GM23338 (cell line): ENCODE measurements around the gene LIX1. TPM values are rescaled to one million over a fixed set of nuclear protein-coding genes. Genes with fewer than 3 reads are reported as not detected.

ENCODE experiments used
- ATAC-seq: fragments of 200-7000 bp; cut with Tn5 transposase; 3 replicates; pipeline ENCODE4 v1.9.1; 2020
- DNase-seq: peaks from one replicate; pipeline ENCODE4 v3.0.0-alpha.2; 2015; ENCODE audit warnings: low spot score
- H2AFZ ChIP-seq: fragments of 200-600 bp; sonication (generic); 2 replicates; pipeline ENCODE4 v1.8.0; 2016; ENCODE audit warnings: antibody characterized with exemption, mild to moderate bottlenecking, moderate library complexity
- H3F3A ChIP-seq: fragments of 200-600 bp; sonication (generic); replicated peaks from 2 replicates; pipeline ENCODE4 v1.8.0; 2017; ENCODE audit warnings: antibody characterized with exemption, mixed run types, low read depth
- H3K27ac ChIP-seq: fragments of 200-600 bp; sonication (generic); 2 replicates; pipeline ENCODE4 v1.6.1; 2016; ENCODE audit warnings: low read depth
- H3K27me3 ChIP-seq: fragments of 200-600 bp; sonication (generic); 2 replicates; pipeline ENCODE4 v1.8.0; 2016; ENCODE audit warnings: mild to moderate bottlenecking, mixed run types, moderate library complexity; ENCODE audit not compliant: insufficient read depth
- H3K36me3 ChIP-seq: fragments of 200-600 bp; sonication (generic); 2 replicates; pipeline ENCODE4 v1.8.0; 2016; ENCODE audit warnings: mild to moderate bottlenecking; ENCODE audit not compliant: insufficient read depth
- H3K4me1 ChIP-seq: fragments of 200-600 bp; sonication (generic); 2 replicates; pipeline ENCODE4 v1.8.0; 2016; ENCODE audit warnings: mild to moderate bottlenecking, moderate library complexity; ENCODE audit not compliant: insufficient read depth
- H3K4me2 ChIP-seq: fragments of 200-600 bp; sonication (generic); 2 replicates; pipeline ENCODE4 v1.7.1; 2017; ENCODE audit warnings: mixed run types
- H3K4me3 ChIP-seq: fragments of 200-600 bp; sonication (generic); 2 replicates; pipeline ENCODE4 v1.6.1; 2016; ENCODE audit warnings: mixed run types
- H3K79me2 ChIP-seq: fragments of 200-600 bp; sonication (generic); replicated peaks from 2 replicates; pipeline ENCODE4 v1.8.0; 2017; ENCODE audit warnings: mild to moderate bottlenecking; ENCODE audit not compliant: insufficient read depth
- H3K9me2 ChIP-seq: fragments of 200-600 bp; sonication (generic); 2 replicates; pipeline ENCODE4 v1.8.0; 2017; ENCODE audit not compliant: insufficient read depth
- H4K20me1 ChIP-seq: fragments of 200-600 bp; sonication (generic); replicated peaks from 2 replicates; pipeline ENCODE4 v1.8.0; 2017; ENCODE audit warnings: mild to moderate bottlenecking; ENCODE audit not compliant: insufficient read depth
- H3K27ac Mint-ChIP-seq: 2 replicates; pipeline ENCODE4 v1.8.0; 2020; ENCODE audit warnings: inconsistent platforms, mild to moderate bottlenecking, moderate library complexity, mixed read lengths
- H3K27me3 Mint-ChIP-seq: 3 replicates; pipeline ENCODE4 v1.8.0; 2022; ENCODE audit warnings: low read depth, mild to moderate bottlenecking, moderate library complexity, mixed read lengths, inconsistent platforms; ENCODE audit not compliant: insufficient read depth, poor library complexity
- H3K36me3 Mint-ChIP-seq: 3 replicates; pipeline ENCODE4 v1.8.0; 2021; ENCODE audit warnings: low read depth, mild to moderate bottlenecking, inconsistent platforms, moderate library complexity, mixed read lengths
- H3K4me1 Mint-ChIP-seq: 3 replicates; pipeline ENCODE4 v1.8.0; 2020; ENCODE audit warnings: mild to moderate bottlenecking, inconsistent platforms, mixed read lengths
- H3K4me3 Mint-ChIP-seq: 3 replicates; pipeline ENCODE4 v1.8.0; 2021; ENCODE audit warnings: moderate library complexity, mild to moderate bottlenecking, inconsistent platforms, mixed read lengths
- H3K9me3 Mint-ChIP-seq: 3 replicates; pipeline ENCODE4 v1.8.0; 2020; ENCODE audit warnings: moderate library complexity, mild to moderate bottlenecking, inconsistent platforms, mixed read lengths
- CREB1 ChIP-seq: fragments of 250-450 bp; sonication (Bioruptor Pico); IDR thresholded peaks from 2 replicates; pipeline ENCODE4 v1.5.0; 2020; ENCODE audit warnings: low read depth, mild to moderate bottlenecking, moderate library complexity
- EZH2 ChIP-seq: fragments of 200-600 bp; sonication (generic); IDR thresholded peaks from one replicate; pipeline ENCODE4 v1.8.0; 2017; ENCODE audit warnings: antibody characterized with exemption, mild to moderate bottlenecking, low read depth; ENCODE audit not compliant: unreplicated experiment
- JUNB ChIP-seq: IDR thresholded peaks from one replicate; pipeline ENCODE4 v1.6.1; 2016; ENCODE audit warnings: antibody characterized with exemption; ENCODE audit not compliant: unreplicated experiment
- NANOG ChIP-seq: IDR thresholded peaks from 2 replicates; pipeline ENCODE4 v1.6.1; 2016; ENCODE audit warnings: antibody characterized with exemption, borderline replicate concordance
- POLR2AphosphoS5 ChIP-seq: IDR thresholded peaks from 2 replicates; pipeline ENCODE4 v1.6.1; 2016; ENCODE audit warnings: antibody characterized with exemption, low read depth
- ZNF114 ChIP-seq: fragments of 250-450 bp; sonication (Bioruptor Pico); IDR thresholded peaks from 2 replicates; pipeline ENCODE4 v1.5.0; 2020; ENCODE audit warnings: mild to moderate bottlenecking, moderate library complexity
- ZNF331 ChIP-seq: fragments of 250-450 bp; sonication (Bioruptor Pico); IDR thresholded peaks from 2 replicates; pipeline ENCODE4 v1.5.0; 2020; ENCODE audit warnings: low read depth, mild to moderate bottlenecking, moderate library complexity
- polyA plus RNA-seq: library from polyadenylated mRNA; unstranded; fragments of >200 nt; fragmentation: Nextera tagmentation; extraction: Ambion mirVana; gene quantifications from 2 replicates; pipeline ENCODE4 v1.2.1, GENCODE V29; 2016
- total RNA-seq: library from RNA; depleted of rRNA; stranded (reverse); fragments of >200 nt; shearing (Covaris generic); gene quantifications from 2 replicates; pipeline ENCODE4 v1.2.3, GENCODE V29; 2014
- TF ChIP-seq, protein P1 (sequence below): IDR thresholded peaks from one replicate; pipeline ENCODE4 v1.6.1; 2018; ENCODE audit warnings: antibody characterized with exemption; ENCODE audit not compliant: unreplicated experiment
- TF ChIP-seq, protein P2 (sequence below), 2 experiments: fragments of 200-600 bp in 1 of 2; sonication (generic) in 1 of 2; conservative IDR thresholded peaks; 2 replicates each; pipeline versions ENCODE4 v1.5.1 to v1.6.1; 2016 to 2017; ENCODE audit warnings: antibody characterized with exemption in 2 of 2, low read depth in 2 of 2, mild to moderate bottlenecking in 2 of 2, moderate library complexity in 1 of 2
- TF ChIP-seq, protein P3 (sequence below): fragments of 250-450 bp; sonication (Bioruptor Pico); IDR thresholded peaks from 2 replicates; pipeline ENCODE4 v1.5.0; 2020; ENCODE audit warnings: mild to moderate bottlenecking, moderate library complexity

Gene LIX1
- total and polyA plus RNA-seq, 2 experiments from 2014 or later, result 0.13 TPM; not detected in 1

DNA sequence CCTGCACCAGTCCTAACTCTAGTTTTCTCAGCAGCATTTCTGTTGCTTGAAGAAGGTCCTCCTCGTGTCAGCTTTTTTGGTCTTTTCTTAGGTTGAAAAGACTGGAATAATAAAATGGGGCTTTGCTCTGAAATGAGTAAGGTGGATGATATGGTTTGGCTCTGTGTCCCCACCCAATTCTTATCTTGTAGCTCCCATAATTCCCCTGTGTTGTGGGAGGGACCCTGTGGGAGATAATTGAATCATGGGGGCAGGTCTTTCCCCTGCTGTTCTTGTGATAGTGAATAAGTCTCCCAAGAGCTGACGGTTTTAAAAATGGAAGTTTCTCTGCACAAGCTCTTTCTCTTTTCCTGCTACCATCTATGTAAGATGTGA is 53.6 kb downstream of the LIX1 start:
- no peak overlapping the region; the same call in 1 of the 2 replicates for H3K27ac Mint-ChIP-seq
- DNase-seq, result no peak
- ATAC-seq, result no peak
- peak overlapping the region; percentile 18; the same call in 1 of the 2 replicates for H2AFZ ChIP-seq
- peaks cover 25% of the 10 kb centered on the region for H3K9me3 Mint-ChIP-seq
- H3K9me2 ChIP-seq, result peaks cover 20% of the 10 kb centered on the region; the same call in 1 of the 2 replicates
- no peak overlapping the region for H3K27ac ChIP-seq
- H3K4me3 Mint-ChIP-seq, result no peak overlapping the region
- H3K4me1 ChIP-seq, result no peaks in the 10 kb centered on the region
- H3K36me3 Mint-ChIP-seq, result peaks cover 13% of the 10 kb centered on the region
- H4K20me1 ChIP-seq, result no peaks in the 10 kb centered on the region
- peaks cover 2% of the 10 kb centered on the region for H3K27me3 Mint-ChIP-seq
- TF ChIP-seq ZNF114 (CRISPR knock-in tag) (no peak), EZH2 (no peak), POLR2AphosphoS5 (no peak), JUNB (no peak), NANOG (no peak), CREB1 (CRISPR knock-in tag) (no peak), ZNF331 (no peak)
- TF ChIP-seq, protein P1, sequence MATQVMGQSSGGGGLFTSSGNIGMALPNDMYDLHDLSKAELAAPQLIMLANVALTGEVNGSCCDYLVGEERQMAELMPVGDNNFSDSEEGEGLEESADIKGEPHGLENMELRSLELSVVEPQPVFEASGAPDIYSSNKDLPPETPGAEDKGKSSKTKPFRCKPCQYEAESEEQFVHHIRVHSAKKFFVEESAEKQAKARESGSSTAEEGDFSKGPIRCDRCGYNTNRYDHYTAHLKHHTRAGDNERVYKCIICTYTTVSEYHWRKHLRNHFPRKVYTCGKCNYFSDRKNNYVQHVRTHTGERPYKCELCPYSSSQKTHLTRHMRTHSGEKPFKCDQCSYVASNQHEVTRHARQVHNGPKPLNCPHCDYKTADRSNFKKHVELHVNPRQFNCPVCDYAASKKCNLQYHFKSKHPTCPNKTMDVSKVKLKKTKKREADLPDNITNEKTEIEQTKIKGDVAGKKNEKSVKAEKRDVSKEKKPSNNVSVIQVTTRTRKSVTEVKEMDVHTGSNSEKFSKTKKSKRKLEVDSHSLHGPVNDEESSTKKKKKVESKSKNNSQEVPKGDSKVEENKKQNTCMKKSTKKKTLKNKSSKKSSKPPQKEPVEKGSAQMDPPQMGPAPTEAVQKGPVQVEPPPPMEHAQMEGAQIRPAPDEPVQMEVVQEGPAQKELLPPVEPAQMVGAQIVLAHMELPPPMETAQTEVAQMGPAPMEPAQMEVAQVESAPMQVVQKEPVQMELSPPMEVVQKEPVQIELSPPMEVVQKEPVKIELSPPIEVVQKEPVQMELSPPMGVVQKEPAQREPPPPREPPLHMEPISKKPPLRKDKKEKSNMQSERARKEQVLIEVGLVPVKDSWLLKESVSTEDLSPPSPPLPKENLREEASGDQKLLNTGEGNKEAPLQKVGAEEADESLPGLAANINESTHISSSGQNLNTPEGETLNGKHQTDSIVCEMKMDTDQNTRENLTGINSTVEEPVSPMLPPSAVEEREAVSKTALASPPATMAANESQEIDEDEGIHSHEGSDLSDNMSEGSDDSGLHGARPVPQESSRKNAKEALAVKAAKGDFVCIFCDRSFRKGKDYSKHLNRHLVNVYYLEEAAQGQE, result no peak
- TF ChIP-seq, protein P2, sequence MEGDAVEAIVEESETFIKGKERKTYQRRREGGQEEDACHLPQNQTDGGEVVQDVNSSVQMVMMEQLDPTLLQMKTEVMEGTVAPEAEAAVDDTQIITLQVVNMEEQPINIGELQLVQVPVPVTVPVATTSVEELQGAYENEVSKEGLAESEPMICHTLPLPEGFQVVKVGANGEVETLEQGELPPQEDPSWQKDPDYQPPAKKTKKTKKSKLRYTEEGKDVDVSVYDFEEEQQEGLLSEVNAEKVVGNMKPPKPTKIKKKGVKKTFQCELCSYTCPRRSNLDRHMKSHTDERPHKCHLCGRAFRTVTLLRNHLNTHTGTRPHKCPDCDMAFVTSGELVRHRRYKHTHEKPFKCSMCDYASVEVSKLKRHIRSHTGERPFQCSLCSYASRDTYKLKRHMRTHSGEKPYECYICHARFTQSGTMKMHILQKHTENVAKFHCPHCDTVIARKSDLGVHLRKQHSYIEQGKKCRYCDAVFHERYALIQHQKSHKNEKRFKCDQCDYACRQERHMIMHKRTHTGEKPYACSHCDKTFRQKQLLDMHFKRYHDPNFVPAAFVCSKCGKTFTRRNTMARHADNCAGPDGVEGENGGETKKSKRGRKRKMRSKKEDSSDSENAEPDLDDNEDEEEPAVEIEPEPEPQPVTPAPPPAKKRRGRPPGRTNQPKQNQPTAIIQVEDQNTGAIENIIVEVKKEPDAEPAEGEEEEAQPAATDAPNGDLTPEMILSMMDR (conservative IDR thresholded peaks at IDR 0.05; ENCODE audit: low read depth in 2 of 2), result no peak
- TF ChIP-seq, protein P3, sequence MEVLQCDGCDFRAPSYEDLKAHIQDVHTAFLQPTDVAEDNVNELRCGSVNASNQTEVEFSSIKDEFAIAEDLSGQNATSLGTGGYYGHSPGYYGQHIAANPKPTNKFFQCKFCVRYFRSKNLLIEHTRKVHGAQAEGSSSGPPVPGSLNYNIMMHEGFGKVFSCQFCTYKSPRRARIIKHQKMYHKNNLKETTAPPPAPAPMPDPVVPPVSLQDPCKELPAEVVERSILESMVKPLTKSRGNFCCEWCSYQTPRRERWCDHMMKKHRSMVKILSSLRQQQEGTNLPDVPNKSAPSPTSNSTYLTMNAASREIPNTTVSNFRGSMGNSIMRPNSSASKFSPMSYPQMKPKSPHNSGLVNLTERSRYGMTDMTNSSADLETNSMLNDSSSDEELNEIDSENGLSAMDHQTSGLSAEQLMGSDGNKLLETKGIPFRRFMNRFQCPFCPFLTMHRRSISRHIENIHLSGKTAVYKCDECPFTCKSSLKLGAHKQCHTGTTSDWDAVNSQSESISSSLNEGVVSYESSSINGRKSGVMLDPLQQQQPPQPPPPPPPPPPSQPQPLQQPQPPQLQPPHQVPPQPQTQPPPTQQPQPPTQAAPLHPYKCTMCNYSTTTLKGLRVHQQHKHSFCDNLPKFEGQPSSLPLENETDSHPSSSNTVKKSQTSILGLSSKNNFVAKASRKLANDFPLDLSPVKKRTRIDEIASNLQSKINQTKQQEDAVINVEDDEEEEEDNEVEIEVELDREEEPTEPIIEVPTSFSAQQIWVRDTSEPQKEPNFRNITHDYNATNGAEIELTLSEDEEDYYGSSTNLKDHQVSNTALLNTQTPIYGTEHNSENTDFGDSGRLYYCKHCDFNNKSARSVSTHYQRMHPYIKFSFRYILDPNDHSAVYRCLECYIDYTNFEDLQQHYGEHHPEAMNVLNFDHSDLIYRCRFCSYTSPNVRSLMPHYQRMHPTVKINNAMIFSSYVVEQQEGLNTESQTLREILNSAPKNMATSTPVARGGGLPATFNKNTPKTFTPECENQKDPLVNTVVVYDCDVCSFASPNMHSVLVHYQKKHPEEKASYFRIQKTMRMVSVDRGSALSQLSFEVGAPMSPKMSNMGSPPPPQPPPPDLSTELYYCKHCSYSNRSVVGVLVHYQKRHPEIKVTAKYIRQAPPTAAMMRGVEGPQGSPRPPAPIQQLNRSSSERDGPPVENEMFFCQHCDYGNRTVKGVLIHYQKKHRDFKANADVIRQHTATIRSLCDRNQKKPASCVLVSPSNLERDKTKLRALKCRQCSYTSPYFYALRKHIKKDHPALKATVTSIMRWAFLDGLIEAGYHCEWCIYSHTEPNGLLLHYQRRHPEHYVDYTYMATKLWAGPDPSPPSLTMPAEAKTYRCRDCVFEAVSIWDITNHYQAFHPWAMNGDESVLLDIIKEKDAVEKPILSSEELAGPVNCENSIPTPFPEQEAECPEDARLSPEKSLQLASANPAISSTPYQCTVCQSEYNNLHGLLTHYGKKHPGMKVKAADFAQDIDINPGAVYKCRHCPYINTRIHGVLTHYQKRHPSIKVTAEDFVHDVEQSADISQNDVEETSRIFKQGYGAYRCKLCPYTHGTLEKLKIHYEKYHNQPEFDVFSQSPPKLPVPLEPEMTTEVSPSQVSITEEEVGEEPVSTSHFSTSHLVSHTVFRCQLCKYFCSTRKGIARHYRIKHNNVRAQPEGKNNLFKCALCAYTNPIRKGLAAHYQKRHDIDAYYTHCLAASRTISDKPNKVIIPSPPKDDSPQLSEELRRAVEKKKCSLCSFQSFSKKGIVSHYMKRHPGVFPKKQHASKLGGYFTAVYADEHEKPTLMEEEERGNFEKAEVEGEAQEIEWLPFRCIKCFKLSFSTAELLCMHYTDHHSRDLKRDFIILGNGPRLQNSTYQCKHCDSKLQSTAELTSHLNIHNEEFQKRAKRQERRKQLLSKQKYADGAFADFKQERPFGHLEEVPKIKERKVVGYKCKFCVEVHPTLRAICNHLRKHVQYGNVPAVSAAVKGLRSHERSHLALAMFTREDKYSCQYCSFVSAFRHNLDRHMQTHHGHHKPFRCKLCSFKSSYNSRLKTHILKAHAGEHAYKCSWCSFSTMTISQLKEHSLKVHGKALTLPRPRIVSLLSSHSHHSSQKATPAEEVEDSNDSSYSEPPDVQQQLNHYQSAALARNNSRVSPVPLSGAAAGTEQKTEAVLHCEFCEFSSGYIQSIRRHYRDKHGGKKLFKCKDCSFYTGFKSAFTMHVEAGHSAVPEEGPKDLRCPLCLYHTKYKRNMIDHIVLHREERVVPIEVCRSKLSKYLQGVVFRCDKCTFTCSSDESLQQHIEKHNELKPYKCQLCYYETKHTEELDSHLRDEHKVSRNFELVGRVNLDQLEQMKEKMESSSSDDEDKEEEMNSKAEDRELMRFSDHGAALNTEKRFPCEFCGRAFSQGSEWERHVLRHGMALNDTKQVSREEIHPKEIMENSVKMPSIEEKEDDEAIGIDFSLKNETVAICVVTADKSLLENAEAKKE (CRISPR knock-in tag), result no peak
- H3K4me1 Mint-ChIP-seq, result no peaks in the 10 kb centered on the region
- no peaks in the 10 kb centered on the region for H3K36me3 ChIP-seq
- no peaks in the 10 kb centered on the region for H3K79me2 ChIP-seq
- no peak overlapping the region for H3K4me2 ChIP-seq
- no peak overlapping the region for H3K4me3 ChIP-seq
- H3K27me3 ChIP-seq, result no peaks in the 10 kb centered on the region
- H3F3A ChIP-seq, result no peaks in the 10 kb centered on the region
